GM10266 (cell line): Measurements from ENCODE around the gene LRRC8D.
"Not testable (repeated sequence)": the region's sequence is repeated elsewhere in the genome, so short reads cannot be mapped to it uniquely, and the experiment has no call there.

Source experiments
- DNase-seq: peaks from one replicate; pipeline ENCODE4 v3.0.0; 2012; ENCODE audit errors: extremely low spot score
- TF ChIP-seq, protein P1 (sequence below): IDR thresholded peaks from 2 replicates; pipeline ENCODE4 v1.5.1; 2012; ENCODE audit warnings: mild to moderate bottlenecking, low read depth; ENCODE audit not compliant: control insufficient read depth, insufficient read depth; ENCODE audit errors: missing control alignments

The LRRC8D gene

DNA sequence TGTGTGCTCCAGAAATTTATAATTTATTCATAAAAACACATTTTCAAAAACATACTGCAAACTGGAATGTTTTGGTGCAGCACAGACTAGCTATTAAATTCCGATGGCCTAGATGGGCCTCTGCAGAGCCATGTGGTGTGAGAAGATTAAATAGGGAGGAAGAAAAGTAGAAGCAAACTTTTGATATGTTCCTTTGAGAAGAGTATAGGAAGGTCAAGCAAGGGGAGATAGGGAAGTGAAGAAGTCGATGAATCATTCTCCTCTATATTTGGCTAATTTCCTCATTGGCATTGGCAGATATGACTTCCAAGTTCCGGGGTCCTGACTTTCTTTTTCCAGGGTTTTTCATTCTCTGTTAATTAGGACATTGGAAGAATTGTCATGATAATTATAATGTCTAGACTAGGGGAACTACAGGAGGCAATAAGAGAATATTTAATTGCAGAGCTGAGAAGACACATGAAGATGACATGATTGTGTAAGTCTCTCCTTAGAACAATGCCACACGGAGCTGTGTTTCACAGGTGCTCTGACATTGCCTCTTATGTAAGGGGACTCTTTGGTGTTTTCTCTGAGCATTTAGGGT is 154.8 kb downstream of the LRRC8D start:
- DNase-seq, result no peak
- TF ChIP-seq, protein P1, sequence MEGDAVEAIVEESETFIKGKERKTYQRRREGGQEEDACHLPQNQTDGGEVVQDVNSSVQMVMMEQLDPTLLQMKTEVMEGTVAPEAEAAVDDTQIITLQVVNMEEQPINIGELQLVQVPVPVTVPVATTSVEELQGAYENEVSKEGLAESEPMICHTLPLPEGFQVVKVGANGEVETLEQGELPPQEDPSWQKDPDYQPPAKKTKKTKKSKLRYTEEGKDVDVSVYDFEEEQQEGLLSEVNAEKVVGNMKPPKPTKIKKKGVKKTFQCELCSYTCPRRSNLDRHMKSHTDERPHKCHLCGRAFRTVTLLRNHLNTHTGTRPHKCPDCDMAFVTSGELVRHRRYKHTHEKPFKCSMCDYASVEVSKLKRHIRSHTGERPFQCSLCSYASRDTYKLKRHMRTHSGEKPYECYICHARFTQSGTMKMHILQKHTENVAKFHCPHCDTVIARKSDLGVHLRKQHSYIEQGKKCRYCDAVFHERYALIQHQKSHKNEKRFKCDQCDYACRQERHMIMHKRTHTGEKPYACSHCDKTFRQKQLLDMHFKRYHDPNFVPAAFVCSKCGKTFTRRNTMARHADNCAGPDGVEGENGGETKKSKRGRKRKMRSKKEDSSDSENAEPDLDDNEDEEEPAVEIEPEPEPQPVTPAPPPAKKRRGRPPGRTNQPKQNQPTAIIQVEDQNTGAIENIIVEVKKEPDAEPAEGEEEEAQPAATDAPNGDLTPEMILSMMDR, result no peak

DNA sequence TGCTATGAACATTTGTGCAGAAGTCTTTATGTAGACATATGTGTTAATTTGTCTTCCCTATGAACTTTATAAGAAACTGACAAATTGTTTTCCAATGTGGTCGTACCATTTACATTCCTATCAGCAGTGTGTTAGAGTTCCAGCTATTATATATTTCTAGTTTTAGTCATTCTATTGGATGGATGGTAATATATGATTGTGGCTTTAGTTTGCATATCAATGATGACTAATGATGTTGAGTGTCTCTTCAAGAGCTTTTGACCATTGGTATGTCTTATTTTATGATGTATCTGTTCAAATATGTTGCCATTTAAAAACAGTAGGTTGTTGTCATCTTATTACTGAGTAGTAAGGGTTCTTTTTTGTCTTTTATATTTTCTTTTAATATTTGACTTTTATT is 157.9 kb downstream of the LRRC8D start:
- TF ChIP-seq, protein P1, result no peak
- no peak for DNase-seq

DNA sequence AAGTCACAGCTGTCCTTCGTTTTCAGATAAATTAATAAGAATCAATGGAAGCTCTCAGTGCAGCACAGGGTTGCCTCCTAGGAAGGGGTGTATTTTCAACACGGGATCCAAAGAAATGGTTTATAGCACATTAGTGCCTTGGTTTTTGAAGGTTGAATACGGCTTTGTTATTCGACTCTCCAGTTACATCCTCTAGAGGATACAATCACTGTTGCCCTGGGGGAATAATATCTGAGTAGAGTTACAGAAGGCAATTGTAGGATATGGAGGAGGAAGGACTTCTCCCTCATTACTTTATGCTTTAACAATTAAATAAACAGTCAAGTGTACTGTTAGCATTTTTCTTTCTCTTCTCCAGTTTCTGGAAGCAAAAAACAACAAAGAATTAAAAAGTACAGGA is 159.8 kb downstream of the LRRC8D start:
- TF ChIP-seq, protein P1, result no peak
- DNase-seq, result no peak

DNA sequence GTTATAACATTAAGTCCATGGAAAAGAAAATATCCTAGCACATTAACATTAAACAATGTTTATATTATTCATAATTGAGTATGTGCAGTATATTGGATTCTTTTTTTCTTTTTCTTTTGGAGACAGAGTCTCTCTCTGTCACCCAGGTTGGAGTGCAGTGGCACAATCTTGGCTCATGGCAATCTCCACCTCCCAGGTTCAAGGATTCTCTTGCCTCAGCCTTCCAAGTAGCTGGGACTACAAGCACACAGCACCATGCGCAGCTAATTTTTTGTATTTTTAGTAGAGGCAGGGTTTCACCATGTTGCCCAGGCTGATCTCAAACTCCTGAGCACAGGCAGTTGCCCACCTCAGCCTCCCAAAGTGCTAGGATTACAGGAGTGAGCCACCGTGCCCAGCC is 162.0 kb downstream of the LRRC8D start:
- not testable (repeated sequence) for DNase-seq

DNA sequence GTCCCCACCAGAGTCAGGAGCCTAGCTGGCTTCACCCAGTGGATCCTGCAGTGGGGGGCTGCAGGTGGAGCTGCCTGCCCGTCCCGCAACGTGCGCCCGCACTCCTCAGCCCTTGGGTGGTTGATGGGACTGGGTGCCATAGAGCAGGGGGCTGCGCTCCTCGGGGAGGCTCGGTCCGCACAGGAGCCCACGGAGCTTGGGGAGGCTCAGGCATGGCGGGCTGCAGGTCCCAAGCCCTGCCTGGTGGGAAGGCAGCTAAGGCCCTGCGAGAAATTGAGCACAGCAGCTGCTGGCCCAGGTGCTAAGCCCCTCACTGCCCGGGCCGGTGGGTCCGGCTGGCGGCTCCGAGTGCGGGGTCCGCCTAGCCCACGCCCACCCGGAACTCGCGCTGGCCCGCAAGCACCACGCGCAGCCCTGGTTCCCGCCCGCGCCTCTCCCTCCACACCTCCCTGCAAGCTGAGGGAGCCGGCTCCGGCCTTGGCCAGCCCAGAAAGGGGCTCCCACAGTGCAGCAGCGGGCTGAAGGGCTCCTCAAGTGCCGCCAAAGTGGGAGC is 163.8 kb downstream of the LRRC8D start:
- not testable (repeated sequence) for DNase-seq

DNA sequence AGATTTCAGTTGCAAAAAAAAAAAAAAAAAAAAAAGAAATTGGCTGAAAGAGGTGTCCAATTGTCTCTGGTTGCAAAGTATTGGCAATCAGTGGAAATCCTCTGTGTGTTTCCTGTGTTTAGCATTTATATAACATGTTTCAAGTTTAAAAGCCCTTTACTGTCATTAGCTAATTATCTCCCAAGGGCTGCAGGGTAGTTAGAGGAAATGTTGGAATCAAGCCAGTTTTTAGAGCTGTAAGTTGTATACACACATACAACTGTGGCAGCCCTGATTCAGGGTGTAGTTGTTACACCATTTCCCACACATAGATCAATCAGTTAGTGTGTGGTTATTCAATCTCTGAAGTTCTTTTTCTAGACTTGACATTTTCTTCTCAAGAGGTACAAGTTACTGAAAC is 165.2 kb downstream of the LRRC8D start:
- TF ChIP-seq, protein P1, result no peak
- no peak for DNase-seq
